CD4-positive, alpha-beta memory T cell (primary cell): ENCODE measurements around the gene TMEM198. TPM values are rescaled to one million over a fixed set of nuclear protein-coding genes. Genes with fewer than 3 reads are reported as not detected.

Experiments used
- CTCF ChIA-PET: fragments of 350-600 bp; sonication (Branson Sonifier 250); formaldehyde crosslinking; loops from one replicate; lab custom pipeline; 2021; ENCODE audit warnings: inconsistent platforms; ENCODE audit not compliant: partially characterized antibody; lab: Charles Lee
- POLR2A ChIA-PET: fragments of 350-600 bp; sonication (Branson Sonifier 250); formaldehyde crosslinking; loops from one replicate; lab custom pipeline; 2021; ENCODE audit not compliant: partially characterized antibody; lab: Charles Lee
- DNase-seq, 5 donors: peaks; one replicate each; pipeline versions ENCODE4 v3.0.0 to v3.0.0-alpha.2; 2020 to 2022; ENCODE audit warnings: mixed read lengths in 1 of 5
- H3K27ac ChIP-seq: one replicate; pipeline ENCODE4 v1.7.0; 2013; ENCODE audit warnings: low read depth, low read length
- H3K27me3 ChIP-seq: 2 replicates; pipeline ENCODE4 v1.7.0; 2013; ENCODE audit warnings: mild to moderate bottlenecking, low read length, moderate library complexity; ENCODE audit not compliant: insufficient read depth
- H3K36me3 ChIP-seq: 2 replicates; pipeline ENCODE4 v1.7.0; 2013; ENCODE audit warnings: mild to moderate bottlenecking, low read length, moderate library complexity; ENCODE audit not compliant: insufficient read depth
- H3K4me1 ChIP-seq: 2 replicates; pipeline ENCODE4 v1.7.0; 2013; ENCODE audit warnings: mild to moderate bottlenecking, low read length, moderate library complexity; ENCODE audit not compliant: insufficient read depth
- H3K4me3 ChIP-seq, 2 donors: one replicate each; pipeline ENCODE4 v1.7.0; 2013; ENCODE audit warnings: low read length in 2 of 2, mild to moderate bottlenecking in 1 of 2
- H3K9me3 ChIP-seq, 2 donors: one replicate each; pipeline ENCODE4 v1.7.0; 2013; ENCODE audit warnings: low read length in 2 of 2, control low read depth in 1 of 2; ENCODE audit not compliant: control insufficient read depth in 1 of 2
- H3K27ac Mint-ChIP-seq, 7 donors: one replicate each; pipeline ENCODE4 v1.8.0; 2020 to 2021; ENCODE audit warnings: mixed read lengths in 7 of 7, mild to moderate bottlenecking in 6 of 7, inconsistent platforms in 3 of 7, moderate library complexity in 3 of 7
- H3K27me3 Mint-ChIP-seq, 2 donors: one replicate each; pipeline ENCODE4 v1.8.0; 2020 to 2021; ENCODE audit warnings: mixed read lengths in 2 of 2
- H3K36me3 Mint-ChIP-seq, 2 donors: one replicate each; pipeline ENCODE4 v1.8.0; 2020 to 2021; ENCODE audit warnings: mixed read lengths in 2 of 2, inconsistent platforms in 1 of 2, mild to moderate bottlenecking in 1 of 2
- H3K4me1 Mint-ChIP-seq, 4 donors: one replicate each; pipeline ENCODE4 v1.8.0; 2020 to 2021; ENCODE audit warnings: mixed read lengths in 4 of 4, mild to moderate bottlenecking in 1 of 4
- H3K4me3 Mint-ChIP-seq, 8 donors: one replicate each; pipeline ENCODE4 v1.8.0; 2020 to 2021; ENCODE audit warnings: mixed read lengths in 8 of 8, mild to moderate bottlenecking in 7 of 8, moderate library complexity in 6 of 8, inconsistent platforms in 3 of 8
- H3K9me3 Mint-ChIP-seq, 8 donors: one replicate each; pipeline ENCODE4 v1.8.0; 2020 to 2021; ENCODE audit warnings: mixed read lengths in 8 of 8, mild to moderate bottlenecking in 5 of 8, inconsistent platforms in 3 of 8, moderate library complexity in 1 of 8
- intact Hi-C: fragments of 100-400 bp; cut with micrococcal nuclease; formaldehyde crosslinking; loops from one replicate; pipeline ENCODE4 v1.15.1; 2023
- polyA plus RNA-seq, 2 donors: library from polyadenylated mRNA; unstranded; fragments of 300-500 nt; fragmentation: Illumina TruSeq; gene quantifications; one replicate each; pipeline ENCODE4 v1.2.3, GENCODE V29; 2021
- total RNA-seq, 2 experiments: library from RNA; stranded (reverse); gene quantifications; one replicate each; pipeline ENCODE4 v1.2.3, GENCODE V29; 2021

The TMEM198 gene
- total and polyA plus RNA-seq, 4 experiments from 2014 or later, result 0.67 to 0.76 TPM; not detected in 2

GRCh38 chr2:219508971-219509779 lies 34.7 kb upstream of the TMEM198 start:
- intact Hi-C loops, result no loop called here
- peaks cover 6 to 32% (median 19%) of the 10 kb centered on the region in 4 donors for H3K4me1 Mint-ChIP-seq
- ChIA-PET POLR2A (interaction anchor here (0.6 to 0.8 kb wide), 2 partner anchors 8 to 10 kb away, joined by 3 to 4 read pairs; partner anchors contain the start of gene GMPPA), CTCF (interaction anchor here (0.8 to 4.0 kb wide), 14 partner anchors 8 to 106 kb away, joined by 3 to 26 read pairs (median 5); partner anchors contain the start of gene GMPPA)
- DNase-seq, result no peak
- Histone ChIP-seq H3K27me3 (peaks cover 10% of the 10 kb centered on the region), H3K9me3 (no peaks in the 10 kb centered on the region), H3K36me3 (peaks cover 5% of the 10 kb centered on the region), H3K4me3 (no peak overlapping the region), H3K4me1 (peaks cover 25% of the 10 kb centered on the region), H3K27ac (no peak overlapping the region)
- H3K9me3 Mint-ChIP-seq, result no peaks in the 10 kb centered on the region
- peaks cover 30 to 32% of the 10 kb centered on the region in 2 donors for H3K36me3 Mint-ChIP-seq
- H3K4me3 Mint-ChIP-seq, result peak overlapping the region in 7 of 8 donors; percentile 3 to 75 (median 52)
- H3K27me3 Mint-ChIP-seq, result peaks cover 34 to 38% of the 10 kb centered on the region in 2 donors
- H3K27ac Mint-ChIP-seq, result peak overlapping the region in 1 of 7 donors; percentile 36

- Histone ChIP-seq H3K27me3 (peaks cover 10% of the 10 kb centered on the region), H3K36me3 (peaks cover under 1% of the 10 kb centered on the region), H3K4me3 (no peak overlapping the region), H3K9me3 (no peaks in the 10 kb centered on the region), H3K27ac (no peak overlapping the region), H3K4me1 (peaks cover 25% of the 10 kb centered on the region)
- Mint-ChIP-seq H3K4me1 (peaks cover 6 to 33% (median 20%) of the 10 kb centered on the region in 4 donors), H3K27ac (peak overlapping the region in 1 of 7 donors; percentile 36), H3K4me3 (peak overlapping the region in 7 of 8 donors; percentile 28 to 75 (median 53)), H3K9me3 (no peaks in the 10 kb centered on the region), H3K36me3 (peaks cover 22 to 24% of the 10 kb centered on the region in 2 donors), H3K27me3 (peaks cover 36 to 40% of the 10 kb centered on the region in 2 donors)
- CTCF ChIA-PET, result interaction anchor here (0.8 to 4.0 kb wide), 15 partner anchors 9 to 107 kb away, joined by 3 to 26 read pairs (median 5); partner anchors contain the start of gene GMPPA
- intact Hi-C loops, result loop anchor here (1.0 kb wide), 1 partner anchor 20 kb away; no protein-coding TSS in a partner anchor
- POLR2A ChIA-PET, result interaction anchor here (0.6 to 1.0 kb wide), 3 partner anchors 7 to 123 kb away, joined by 3 to 4 read pairs (median 3); partner anchors contain the start of genes DNPEP and GMPPA
- peak; percentile 36 to 66 (median 40) for DNase-seq
Observed at GRCh38 chr2:219509780-219510511, 33.9 kb upstream of the TMEM198 start.

GRCh38 chr2:219510512-219511135 lies 33.2 kb upstream of the TMEM198 start:
- Mint-ChIP-seq H3K4me1 (peaks cover 6 to 33% (median 20%) of the 10 kb centered on the region in 4 donors), H3K36me3 (peaks cover 16 to 17% of the 10 kb centered on the region in 2 donors), H3K4me3 (peak overlapping the region in 7 of 8 donors; percentile 28 to 75 (median 52)), H3K9me3 (no peaks in the 10 kb centered on the region), H3K27me3 (peaks cover 37 to 45% of the 10 kb centered on the region in 2 donors), H3K27ac (peak overlapping the region in 1 of 7 donors; percentile 61)
- Histone ChIP-seq H3K9me3 (no peaks in the 10 kb centered on the region), H3K27ac (no peak overlapping the region), H3K4me3 (no peak overlapping the region), H3K4me1 (peaks cover 25% of the 10 kb centered on the region), H3K36me3 (no peaks in the 10 kb centered on the region), H3K27me3 (peaks cover 10% of the 10 kb centered on the region)
- CTCF ChIA-PET, result interaction anchor here (0.8 to 4.0 kb wide), 13 partner anchors 8 to 48 kb away, joined by 3 to 26 read pairs (median 5); partner anchors contain the start of gene GMPPA
- POLR2A ChIA-PET, result interaction anchor here (1.0 kb wide), 1 partner anchor 123 kb away, joined by 3 read pairs; the partner anchor contains the start of gene DNPEP
- intact Hi-C loops, result loop anchor here (1.0 kb wide), 1 partner anchor 20 kb away; no protein-coding TSS in a partner anchor
- DNase-seq, result no peak

- peaks cover 10% of the 10 kb centered on the region for H3K27me3 ChIP-seq
- H3K36me3 ChIP-seq, result no peaks in the 10 kb centered on the region
- no peak overlapping the region for H3K4me3 ChIP-seq
- peaks cover 25% of the 10 kb centered on the region for H3K4me1 ChIP-seq
- POLR2A ChIA-PET, result interaction anchor here (0.5 to 1.2 kb wide), 2 partner anchors 56 to 259 kb away, joined by 3 to 4 read pairs; partner anchors contain the start of gene TUBA4B
- Mint-ChIP-seq H3K27me3 (peaks cover 48 to 56% of the 10 kb centered on the region in 2 donors), H3K9me3 (no peaks in the 10 kb centered on the region), H3K4me3 (no peak overlapping the region), H3K36me3 (peaks cover 8 to 10% of the 10 kb centered on the region in 2 donors), H3K4me1 (peaks cover 9 to 33% (median 20%) of the 10 kb centered on the region in 4 donors), H3K27ac (no peak overlapping the region)
- no peaks in the 10 kb centered on the region for H3K9me3 ChIP-seq
- no peak overlapping the region for H3K27ac ChIP-seq
- DNase-seq, result no peak
- CTCF ChIA-PET, result interaction anchor here (1.0 to 4.0 kb wide), 5 partner anchors 8 to 49 kb away, joined by 4 to 26 read pairs (median 6); partner anchors contain the start of gene GMPPA
- intact Hi-C loops, result no loop called here
Observed at GRCh38 chr2:219511547-219512325, 32.1 kb upstream of the TMEM198 start.

- H3K36me3 ChIP-seq, result no peaks in the 10 kb centered on the region
- no peak for DNase-seq
- H3K4me3 ChIP-seq, result no peak overlapping the region
- H3K9me3 Mint-ChIP-seq, result no peaks in the 10 kb centered on the region
- peaks cover 2 to 4% of the 10 kb centered on the region in 2 donors for H3K36me3 Mint-ChIP-seq
- H3K9me3 ChIP-seq, result no peaks in the 10 kb centered on the region
- H3K4me1 Mint-ChIP-seq, result peaks cover 9 to 33% (median 20%) of the 10 kb centered on the region in 4 donors
- intact Hi-C loops, result no loop called here
- ChIA-PET POLR2A (interaction anchor here (0.8 kb wide), 1 partner anchor 17 kb away, joined by 3 read pairs; no protein-coding TSS in a partner anchor), CTCF (interaction anchor here (2.0 kb wide), 1 partner anchor 13 kb away, joined by 6 read pairs; the partner anchor contains the start of gene GMPPA)
- H3K4me1 ChIP-seq, result peaks cover 25% of the 10 kb centered on the region
- H3K27me3 Mint-ChIP-seq, result peaks cover 57 to 62% of the 10 kb centered on the region in 2 donors
- peaks cover 10% of the 10 kb centered on the region for H3K27me3 ChIP-seq
- H3K27ac Mint-ChIP-seq, result no peak overlapping the region
- no peak overlapping the region for H3K27ac ChIP-seq
- H3K4me3 Mint-ChIP-seq, result no peak overlapping the region
Observed at GRCh38 chr2:219512524-219513216, 31.2 kb upstream of the TMEM198 start.
